Measurements from ENCODE around the gene DENND2D. TPM values are rescaled to one million over a fixed set of nuclear protein-coding genes. Genes with fewer than 3 reads are reported as not detected.

Gene DENND2D
- total RNA-seq, 1 experiment from 2014 or later = not detected

- no peak for DNase-seq
- Histone ChIP-seq H3K27me3 (no peaks in the 10 kb centered on the region), H3K9me3 (replicated peaks) (no peaks in the 10 kb centered on the region), H3K36me3 (peaks cover 32% of the 10 kb centered on the region), H3K4me1 (no peaks in the 10 kb centered on the region), H3K27ac (no peak overlapping the region), H3K4me3 (no peak overlapping the region)
Observed at GRCh38 chr1:111148376-111148881, 52.0 kb downstream of the DENND2D start.

GRCh38 chr1:111147948-111148347, 52.5 kb downstream of the DENND2D start:
- Histone ChIP-seq H3K27ac (no peak overlapping the region), H3K36me3 (peaks cover 30% of the 10 kb centered on the region), H3K4me3 (no peak overlapping the region), H3K27me3 (no peaks in the 10 kb centered on the region), H3K4me1 (no peaks in the 10 kb centered on the region), H3K9me3 (replicated peaks) (no peaks in the 10 kb centered on the region)
- no peak for DNase-seq

- Histone ChIP-seq H3K4me3 (no peak overlapping the region), H3K4me1 (no peaks in the 10 kb centered on the region), H3K36me3 (peaks cover 22% of the 10 kb centered on the region), H3K9me3 (replicated peaks) (no peaks in the 10 kb centered on the region), H3K27me3 (no peaks in the 10 kb centered on the region), H3K27ac (no peak overlapping the region)
- DNase-seq = no peak
Observed at GRCh38 chr1:111145963-111146768, 54.3 kb downstream of the DENND2D start.

- H3K4me1 ChIP-seq = no peaks in the 10 kb centered on the region
- no peak overlapping the region for H3K4me3 ChIP-seq
- no peak for DNase-seq
- H3K27ac ChIP-seq = no peak overlapping the region
- no peaks in the 10 kb centered on the region for H3K27me3 ChIP-seq
- no peaks in the 10 kb centered on the region for H3K9me3 ChIP-seq (replicated peaks)
- peaks cover 22% of the 10 kb centered on the region for H3K36me3 ChIP-seq
Observed at GRCh38 chr1:111145542-111145941, 54.9 kb downstream of the DENND2D start.

GRCh38 chr1:111142356-111142975, 58.0 kb downstream of the DENND2D start:
- H3K4me1 ChIP-seq = peaks cover 4% of the 10 kb centered on the region; the same call in 1 of the 2 replicates
- H3K27me3 ChIP-seq = no peaks in the 10 kb centered on the region
- H3K9me3 ChIP-seq (replicated peaks) = no peaks in the 10 kb centered on the region
- H3K4me3 ChIP-seq = no peak overlapping the region
- H3K27ac ChIP-seq = no peak overlapping the region
- peaks cover 11% of the 10 kb centered on the region; the same call in 1 of the 2 replicates for H3K36me3 ChIP-seq
- DNase-seq = no peak

GRCh38 chr1:111141245-111142220, 58.9 kb downstream of the DENND2D start:
- Histone ChIP-seq H3K36me3 (peaks cover 10% of the 10 kb centered on the region; the same call in 1 of the 2 replicates), H3K9me3 (replicated peaks) (no peaks in the 10 kb centered on the region), H3K27me3 (no peaks in the 10 kb centered on the region), H3K4me1 (peaks cover 4% of the 10 kb centered on the region; the same call in 1 of the 2 replicates), H3K27ac (peak overlapping the region; percentile 86), H3K4me3 (peak overlapping the region; percentile 89)
- no peak for DNase-seq

GRCh38 chr1:111140680-111140967, 59.8 kb downstream of the DENND2D start:
- Histone ChIP-seq H3K4me1 (peaks cover 4% of the 10 kb centered on the region; the same call in 1 of the 2 replicates), H3K27me3 (no peaks in the 10 kb centered on the region), H3K36me3 (peaks cover 13% of the 10 kb centered on the region; the same call in 1 of the 2 replicates), H3K27ac (peak overlapping the region; percentile 86), H3K9me3 (replicated peaks) (no peaks in the 10 kb centered on the region), H3K4me3 (peak overlapping the region; percentile 89)
- peak; percentile 64 for DNase-seq

GRCh38 chr1:111139956-111140679, 60.3 kb downstream of the DENND2D start, which contains the start of the genes CEPT1 and DRAM2:
Gene CEPT1 (plus strand): TSS chr1:111140223. CDS start chr1:111147715, 7,492 bp downstream.
Gene DRAM2 (minus strand): TSS chr1:111140093. CDS start chr1:111131554, 8,539 bp downstream.
- Histone ChIP-seq H3K27ac (peak within 1 kb of the TSS; percentile 86), H3K4me3 (peak within 1 kb of the TSS; percentile 89), H3K27me3 (no peaks in the 10 kb centered on the region), H3K4me1 (peaks cover 4% of the 10 kb centered on the region; the same call in 1 of the 2 replicates), H3K9me3 (replicated peaks) (no peaks in the 10 kb centered on the region), H3K36me3 (peaks cover 15% of the 10 kb centered on the region; the same call in 1 of the 2 replicates)
- peak; percentile 96 to 97 for DNase-seq

GRCh38 chr1:111139324-111139955, 61.0 kb downstream of the DENND2D start:
- Histone ChIP-seq H3K4me1 (peaks cover 4% of the 10 kb centered on the region; the same call in 1 of the 2 replicates), H3K9me3 (replicated peaks) (no peaks in the 10 kb centered on the region), H3K36me3 (peaks cover 15% of the 10 kb centered on the region; the same call in 1 of the 2 replicates), H3K4me3 (peak overlapping the region; percentile 89), H3K27ac (peak overlapping the region; percentile 86), H3K27me3 (no peaks in the 10 kb centered on the region)
- DNase-seq = peak; percentile 72 to 76

Other genes starting within 250 kb of the DENND2D start
- gene LRIF1, start 236.7 kb downstream of the DENND2D start, total RNA-seq (2014; rRNA removed; shearing (Covaris generic)) = 41.0 and 45.3 TPM in 2 replicates
- gene DRAM2, start 60.6 kb downstream of the DENND2D start, total RNA-seq (2014; rRNA removed; shearing (Covaris generic)) = 47.3 and 56.1 TPM in 2 replicates
- 31.0 and 39.4 TPM in 2 replicates for gene CEPT1, start 60.4 kb downstream of the DENND2D start, total RNA-seq (2014; rRNA removed; shearing (Covaris generic))
- 0.53 and 1.6 TPM in 2 replicates for gene CHI3L2, start 27.1 kb upstream of the DENND2D start, total RNA-seq (2014; rRNA removed; shearing (Covaris generic))
- gene CHIA, start 90.2 kb upstream of the DENND2D start, total RNA-seq (2014; rRNA removed; shearing (Covaris generic)) = not detected in 2 replicates
- gene OVGP1, start 227.1 kb upstream of the DENND2D start, total RNA-seq (2014; rRNA removed; shearing (Covaris generic)) = 0.66 and 1.8 TPM in 2 replicates
- gene WDR77, start 248.6 kb upstream of the DENND2D start, total RNA-seq (2014; rRNA removed; shearing (Covaris generic)) = 79.8 and 80.9 TPM in 2 replicates
- 527 and 545 TPM in 2 replicates for gene ATP5PB, start 248.8 kb upstream of the DENND2D start, total RNA-seq (2014; rRNA removed; shearing (Covaris generic))